Spinal cord (tissue), 10 donors: Measurements from ENCODE around the gene ASIC3. TPM values are rescaled to one million over a fixed set of nuclear protein-coding genes. Genes with fewer than 3 reads are reported as not detected.

Experiments
- DNase-seq, 6 donors: peaks; one replicate each; pipeline versions ENCODE4 v3.0.0 to v3.0.0-alpha.2; 2013 to 2015; ENCODE audit warnings: low spot score in 6 of 6, low read depth in 4 of 6
- H3K27ac ChIP-seq: one replicate; pipeline ENCODE4 v1.5.1; 2013; ENCODE audit warnings: low read depth, low read length, control low read depth
- H3K27me3 ChIP-seq: one replicate; pipeline ENCODE4 v1.6.1; 2013; ENCODE audit warnings: low read length; ENCODE audit not compliant: control insufficient read depth, insufficient read depth
- H3K36me3 ChIP-seq: one replicate; pipeline ENCODE4 v1.6.1; 2013; ENCODE audit warnings: low read length; ENCODE audit not compliant: control insufficient read depth, insufficient read depth
- H3K4me1 ChIP-seq: one replicate; pipeline ENCODE4 v1.6.1; 2013; ENCODE audit warnings: low read length; ENCODE audit not compliant: control insufficient read depth, insufficient read depth
- H3K4me3 ChIP-seq: one replicate; pipeline ENCODE4 v1.5.1; 2013; ENCODE audit warnings: low read depth, low read length, control low read depth
- H3K9me3 ChIP-seq: one replicate; pipeline ENCODE4 v1.6.1; 2013; ENCODE audit warnings: low read length; ENCODE audit not compliant: control insufficient read depth, insufficient read depth
- WGBS: methylation state at CpG from one replicate; pipeline ENCODE4 v1.1.5; 2013; ENCODE audit warnings: missing lambda C conversion rate; ENCODE audit not compliant: insufficient coverage; 5-methylcytosine and 5-hydroxymethylcytosine counted together
- long read RNA-seq, 4 donors: transcript quantifications; one replicate each; lab custom pipeline, GENCODE V29; 2026
- polyA plus RNA-seq, 2 donors: library from polyadenylated mRNA; unstranded; fragments of 120-200 nt; gene quantifications; one replicate each; pipeline ENCODE4 v1.2.1, GENCODE V29; 2013; ENCODE audit not compliant: insufficient read length in 2 of 2
- total RNA-seq, 2 donors: library from RNA; depleted of rRNA in 1 of 2; stranded (reverse); fragments of 120-200 nt in 1 of 2; fragments of >200 nt in 1 of 2; gene quantifications; one replicate each; pipeline versions ENCODE4 v1.2.3 to v1.2.4, GENCODE V29; 2013 to 2014
- donor health status: healthy.

ASIC3 gene
- 1 to 10 TPM; 1.5 to 2.0 TPM for total RNA-seq
- polyA plus RNA-seq = 10 to 100 TPM; 15.5 to 18.0 TPM
- long read RNA-seq, donor 1, partial matches to known transcripts = 0 of 1 reads
- long read RNA-seq, donor 1, other reads (novel, unspliced or antisense) = 0 of 1 reads
- long read RNA-seq, donor 2, partial matches to known transcripts = 24 of 36 reads
- long read RNA-seq, donor 2, other reads (novel, unspliced or antisense) = 12 of 36 reads
- long read RNA-seq, donor 3, partial matches to known transcripts = 17 of 33 reads
- long read RNA-seq, donor 3, other reads (novel, unspliced or antisense) = 16 of 33 reads
- long read RNA-seq, donor 4 = 0 reads

GRCh38 chr7:151047976-151048815 is at the start of gene ASIC3:
Gene ASIC3, plus strand, starts transcription at chr7:151048531. Its CDS starts 355 bp downstream, at chr7:151048886.
- Histone ChIP-seq H3K9me3 (no peaks in the 10 kb centered on the region), H3K36me3 (peaks cover 61% of the 10 kb centered on the region), H3K27me3 (no peaks in the 10 kb centered on the region), H3K4me3 (no peak within 1 kb of the TSS), H3K27ac (no peak within 1 kb of the TSS), H3K4me1 (peaks cover 54% of the 10 kb centered on the region)
- peak in 2 of 6 donors; percentile 38 to 53 for DNase-seq
- WGBS = 76% methylated on average over 22 of the region's 22 CpGs

GRCh38 chr7:150999001-150999400 is 49.3 kb upstream of the ASIC3 start:
- no peaks in the 10 kb centered on the region for H3K27me3 ChIP-seq
- no peaks in the 10 kb centered on the region for H3K9me3 ChIP-seq
- H3K4me1 ChIP-seq = peaks cover 14% of the 10 kb centered on the region
- no peak overlapping the region for H3K27ac ChIP-seq
- H3K36me3 ChIP-seq = peaks cover 5% of the 10 kb centered on the region
- DNase-seq = no peak
- no peak overlapping the region for H3K4me3 ChIP-seq
- WGBS = 93% methylated on average over 12 of the region's 12 CpGs

GRCh38 chr7:150999497-151000230 is 48.7 kb upstream of the ASIC3 start:
- Histone ChIP-seq H3K36me3 (peaks cover 5% of the 10 kb centered on the region), H3K27me3 (no peaks in the 10 kb centered on the region), H3K4me1 (peaks cover 13% of the 10 kb centered on the region), H3K4me3 (no peak overlapping the region), H3K27ac (no peak overlapping the region), H3K9me3 (no peaks in the 10 kb centered on the region)
- no peak for DNase-seq
- 97% methylated on average over 4 of the region's 5 CpGs for WGBS

- Histone ChIP-seq H3K4me1 (peaks cover 7% of the 10 kb centered on the region), H3K27me3 (no peaks in the 10 kb centered on the region), H3K9me3 (no peaks in the 10 kb centered on the region), H3K36me3 (peaks cover 5% of the 10 kb centered on the region), H3K4me3 (no peak overlapping the region), H3K27ac (no peak overlapping the region)
- 92% methylated on average over 11 of the region's 13 CpGs for WGBS
- no peak for DNase-seq
These were observed 47.3 kb upstream of the ASIC3 start for GRCh38 chr7:151000897-151001495.

DNA sequence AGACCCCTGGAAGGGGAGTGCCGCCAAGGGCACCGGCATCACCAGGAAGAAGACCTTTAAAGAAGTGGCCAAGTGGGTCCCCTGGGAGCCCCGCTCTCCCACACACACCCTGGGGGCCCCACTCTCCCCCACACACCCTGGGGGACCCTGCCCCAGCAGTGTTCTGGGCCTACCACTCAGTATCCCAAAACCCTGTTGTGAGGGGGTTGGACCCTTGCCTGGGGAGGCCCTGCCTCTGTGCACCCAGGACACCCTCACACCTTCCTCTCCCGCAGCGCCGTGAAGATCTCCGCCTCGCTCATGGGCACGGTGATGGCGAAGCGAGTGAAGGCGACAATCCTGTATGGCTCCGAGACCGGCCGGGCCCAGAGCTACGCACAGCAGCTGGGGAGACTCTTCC is 46.8 kb upstream of the ASIC3 start:
- Histone ChIP-seq H3K4me3 (no peak overlapping the region), H3K27me3 (no peaks in the 10 kb centered on the region), H3K4me1 (peaks cover 3% of the 10 kb centered on the region), H3K36me3 (peaks cover 5% of the 10 kb centered on the region), H3K27ac (no peak overlapping the region), H3K9me3 (no peaks in the 10 kb centered on the region)
- 96% methylated on average over 15 of the region's 16 CpGs for WGBS
- DNase-seq = no peak

GRCh38 chr7:151003572-151003971 is 44.8 kb upstream of the ASIC3 start:
- no peak for DNase-seq
- 52% methylated on average over 12 of the region's 12 CpGs for WGBS

DNA sequence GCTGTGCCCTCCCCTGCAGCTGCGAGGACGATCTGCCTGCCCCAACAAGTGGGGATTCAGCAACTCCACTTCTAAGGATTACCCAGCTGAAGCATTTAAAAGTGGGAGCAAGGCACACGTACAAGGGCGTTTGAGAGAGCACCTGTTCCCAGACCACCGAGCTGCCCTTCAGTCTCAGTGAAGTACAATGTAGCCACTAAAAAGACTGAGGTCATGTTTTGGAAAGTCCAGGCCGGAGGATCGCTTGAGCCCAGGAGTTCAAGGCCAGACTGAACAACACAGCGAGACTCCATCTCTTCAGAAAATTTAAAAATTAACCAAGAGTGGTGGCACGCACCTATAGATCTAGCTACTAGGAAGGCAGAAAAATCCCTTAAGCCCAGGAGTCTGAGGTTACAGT is 42.8 kb upstream of the ASIC3 start:
- Histone ChIP-seq H3K27me3 (no peaks in the 10 kb centered on the region), H3K9me3 (no peaks in the 10 kb centered on the region), H3K27ac (no peak overlapping the region), H3K4me1 (peaks cover 30% of the 10 kb centered on the region), H3K36me3 (peaks cover 14% of the 10 kb centered on the region), H3K4me3 (no peak overlapping the region)
- WGBS = 79% methylated on average over 6 of the region's 9 CpGs
- no peak for DNase-seq

More at GRCh38 chr7:151003572-151003971, 44.8 kb upstream of the ASIC3 start:
- Histone ChIP-seq H3K4me3 (no peak overlapping the region), H3K4me1 (peaks cover 12% of the 10 kb centered on the region), H3K27ac (no peak overlapping the region), H3K9me3 (no peaks in the 10 kb centered on the region), H3K27me3 (no peaks in the 10 kb centered on the region), H3K36me3 (peaks cover 11% of the 10 kb centered on the region)

DNA sequence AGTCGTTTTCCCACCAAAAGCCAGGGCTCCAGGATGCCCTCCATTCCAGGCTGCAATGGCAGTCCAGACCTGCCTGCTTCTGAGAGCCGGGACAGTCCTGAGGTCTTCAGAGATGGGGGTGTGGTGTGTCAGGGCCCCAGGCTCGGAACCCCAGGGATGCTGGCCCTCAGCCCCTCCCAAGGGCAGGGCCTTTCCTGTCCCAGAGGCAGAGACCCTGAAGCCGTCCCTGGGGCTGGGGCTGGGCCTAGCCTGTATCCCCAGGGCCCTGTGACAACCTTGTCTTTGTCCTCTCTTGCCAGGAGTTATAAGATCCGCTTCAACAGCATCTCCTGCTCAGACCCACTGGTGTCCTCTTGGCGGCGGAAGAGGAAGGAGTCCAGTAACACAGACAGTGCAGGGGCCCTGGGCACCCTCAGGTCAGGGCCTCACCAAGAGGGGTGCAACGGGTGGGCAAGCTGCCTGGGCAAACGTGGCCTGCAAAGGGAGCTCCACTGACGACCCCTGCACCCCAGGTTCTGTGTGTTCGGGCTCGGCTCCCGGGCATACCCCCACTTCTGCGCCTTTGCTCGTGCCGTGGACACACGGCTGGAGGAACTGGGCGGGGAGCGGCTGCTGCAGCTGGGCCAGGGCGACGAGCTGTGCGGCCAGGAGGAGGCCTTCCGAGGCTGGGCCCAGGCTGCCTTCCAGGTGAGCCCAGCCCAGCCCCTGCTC is 41.6 kb upstream of the ASIC3 start:
- DNase-seq = no peak
- no peaks in the 10 kb centered on the region for H3K27me3 ChIP-seq
- H3K4me3 ChIP-seq = no peak overlapping the region
- no peaks in the 10 kb centered on the region for H3K9me3 ChIP-seq
- no peak overlapping the region for H3K27ac ChIP-seq
- 82% methylated on average over 23 of the region's 23 CpGs for WGBS
- peaks cover 10% of the 10 kb centered on the region for H3K36me3 ChIP-seq
- H3K4me1 ChIP-seq = peaks cover 33% of the 10 kb centered on the region

GRCh38 chr7:151007469-151007898 is 40.8 kb upstream of the ASIC3 start:
- Histone ChIP-seq H3K36me3 (peaks cover 13% of the 10 kb centered on the region), H3K27ac (no peak overlapping the region), H3K4me1 (peaks cover 37% of the 10 kb centered on the region), H3K9me3 (no peaks in the 10 kb centered on the region), H3K27me3 (peaks cover 3% of the 10 kb centered on the region), H3K4me3 (no peak overlapping the region)
- WGBS = 86% methylated on average over 7 of the region's 7 CpGs
- DNase-seq = no peak
